Stimulated activated CD4-positive, alpha-beta T cell treated with anti-CD3 and anti-CD28 coated beads, Interleukin-1b, Interleukin-23, amount 100 ng/mL, for 1 hour (primary cell): Measurements from ENCODE around the gene WASF1.
"Not testable (repeated sequence)": the region's sequence is repeated elsewhere in the genome, so short reads cannot be mapped to it uniquely, and the experiment has no call there.

Experiments
- DNase-seq, 2 donors: peaks; one replicate each; pipeline ENCODE4 v3.0.0-alpha.2; 2020; ENCODE audit warnings: low read depth in 2 of 2

The WASF1 gene

GRCh38 chr6:110173506-110174132, 5.9 kb downstream of the WASF1 start:
- DNase-seq, result no peak

GRCh38 chr6:110170081-110170480, 9.4 kb downstream of the WASF1 start:
- DNase-seq, result no peak

- no peak for DNase-seq
These were observed 21.0 kb downstream of the WASF1 start for GRCh38 chr6:110158479-110158878.

GRCh38 chr6:110147870-110148269, 31.6 kb downstream of the WASF1 start:
- no peak for DNase-seq

GRCh38 chr6:110140650-110141049, 38.8 kb downstream of the WASF1 start:
- no peak for DNase-seq

GRCh38 chr6:110139052-110139451, 40.4 kb downstream of the WASF1 start:
- no peak for DNase-seq

GRCh38 chr6:110137924-110138887, 41.3 kb downstream of the WASF1 start:
- DNase-seq, result no peak

- DNase-seq, result no peak
These were observed 49.1 kb downstream of the WASF1 start for GRCh38 chr6:110130362-110130761.

- DNase-seq, result no peak
These were observed 51.1 kb downstream of the WASF1 start for GRCh38 chr6:110128418-110128817.

GRCh38 chr6:110125361-110125760, 54.1 kb downstream of the WASF1 start:
- DNase-seq, result no peak

- not testable (repeated sequence) for DNase-seq
These were observed 57.8 kb downstream of the WASF1 start for GRCh38 chr6:110121655-110122054.

- no peak for DNase-seq
These were observed 63.2 kb downstream of the WASF1 start for GRCh38 chr6:110116258-110116657.

GRCh38 chr6:110114004-110114403, 65.5 kb downstream of the WASF1 start:
- no peak for DNase-seq

- no peak for DNase-seq
These were observed 74.2 kb downstream of the WASF1 start for GRCh38 chr6:110105296-110105695.

- DNase-seq, result no peak
These were observed 76.2 kb downstream of the WASF1 start for GRCh38 chr6:110103260-110103659.

- DNase-seq, result no peak
These were observed 77.1 kb downstream of the WASF1 start for GRCh38 chr6:110102411-110102810.

GRCh38 chr6:110101885-110102284, 77.6 kb downstream of the WASF1 start:
- DNase-seq, result no peak

- no peak for DNase-seq
These were observed 80.9 kb downstream of the WASF1 start for GRCh38 chr6:110098511-110099116.

GRCh38 chr6:110097443-110097842, 82.0 kb downstream of the WASF1 start:
- no peak for DNase-seq

GRCh38 chr6:110095935-110096334, 83.5 kb downstream of the WASF1 start:
- no peak for DNase-seq

- DNase-seq, result no peak
These were observed 84.4 kb downstream of the WASF1 start for GRCh38 chr6:110095101-110095500.

GRCh38 chr6:110093981-110094380, 85.5 kb downstream of the WASF1 start:
- DNase-seq, result no peak

GRCh38 chr6:110090876-110091275, 88.6 kb downstream of the WASF1 start:
- no peak for DNase-seq
